ENCODE results near the gene JAKMIP2. TPM values are rescaled to one million over a fixed set of nuclear protein-coding genes. Genes with fewer than 3 reads are reported as not detected.

The JAKMIP2 gene
- total and polyA plus RNA-seq, 2 donors from 2014 or later = 0.38 to 0.71 TPM

GRCh38 chr5:147693233-147693632 is 89.3 kb downstream of the JAKMIP2 start:
- intact Hi-C loops (cut with DNase I) = no loop called here
- no peak for DNase-seq
- FAIRE-seq = no peak

DNA sequence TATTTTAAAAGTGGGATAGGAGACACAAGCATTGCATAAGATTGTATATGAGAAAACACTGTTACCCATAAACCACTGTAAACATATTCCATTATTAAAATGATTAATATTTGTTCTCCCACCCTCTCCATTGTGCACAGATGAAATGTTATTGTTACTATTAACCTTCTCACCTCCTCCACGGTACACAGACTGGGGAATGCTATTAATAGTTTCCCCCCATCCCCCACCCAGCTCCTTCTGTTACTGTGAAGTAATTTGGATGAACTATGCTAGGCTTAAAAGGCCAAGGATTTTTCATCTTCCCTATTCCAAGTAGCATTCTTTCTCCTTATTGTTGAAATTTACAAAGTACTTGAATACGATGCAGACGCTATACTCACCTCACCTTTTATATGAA is 91.4 kb downstream of the JAKMIP2 start:
- FAIRE-seq = no peak
- intact Hi-C loops (cut with DNase I) = no loop called here
- DNase-seq = peak in 4 of 5 donors; percentile 36 to 78 (median 62)
- H3K36me3 ChIP-seq (ENCODE audit: control insufficient read depth in 2 of 3, insufficient read depth in 3 of 3, low read length in 3 of 3) = no peaks in the 10 kb centered on the region
- TF ChIP-seq, protein P1, sequence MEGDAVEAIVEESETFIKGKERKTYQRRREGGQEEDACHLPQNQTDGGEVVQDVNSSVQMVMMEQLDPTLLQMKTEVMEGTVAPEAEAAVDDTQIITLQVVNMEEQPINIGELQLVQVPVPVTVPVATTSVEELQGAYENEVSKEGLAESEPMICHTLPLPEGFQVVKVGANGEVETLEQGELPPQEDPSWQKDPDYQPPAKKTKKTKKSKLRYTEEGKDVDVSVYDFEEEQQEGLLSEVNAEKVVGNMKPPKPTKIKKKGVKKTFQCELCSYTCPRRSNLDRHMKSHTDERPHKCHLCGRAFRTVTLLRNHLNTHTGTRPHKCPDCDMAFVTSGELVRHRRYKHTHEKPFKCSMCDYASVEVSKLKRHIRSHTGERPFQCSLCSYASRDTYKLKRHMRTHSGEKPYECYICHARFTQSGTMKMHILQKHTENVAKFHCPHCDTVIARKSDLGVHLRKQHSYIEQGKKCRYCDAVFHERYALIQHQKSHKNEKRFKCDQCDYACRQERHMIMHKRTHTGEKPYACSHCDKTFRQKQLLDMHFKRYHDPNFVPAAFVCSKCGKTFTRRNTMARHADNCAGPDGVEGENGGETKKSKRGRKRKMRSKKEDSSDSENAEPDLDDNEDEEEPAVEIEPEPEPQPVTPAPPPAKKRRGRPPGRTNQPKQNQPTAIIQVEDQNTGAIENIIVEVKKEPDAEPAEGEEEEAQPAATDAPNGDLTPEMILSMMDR (IDR thresholded peaks at IDR 0.05; ENCODE audit: borderline replicate concordance, extremely low read depth, insufficient read depth) = no peak
- no peak overlapping the region for H3K4me3 ChIP-seq (ENCODE audit: low read length in 3 of 3)
- no peaks in the 10 kb centered on the region for H3K9me3 ChIP-seq (ENCODE audit: control insufficient read depth in 2 of 3, insufficient read depth in 1 of 3, low read length in 3 of 3)
- no peak overlapping the region for H3K9ac ChIP-seq (ENCODE audit: low read length in 3 of 3)
- H3K27me3 ChIP-seq (ENCODE audit: control insufficient read depth, insufficient read depth, low read length) = no peaks in the 10 kb centered on the region
- no peak overlapping the region for H3K27ac ChIP-seq (ENCODE audit: low read depth in 2 of 2, low read length in 2 of 2)
- peaks cover 0 to 3% (median 0%) of the 10 kb centered on the region in 3 donors for H3K4me1 ChIP-seq (ENCODE audit: control insufficient read depth in 2 of 3, insufficient read depth in 2 of 3, low read depth in 1 of 3, low read length in 3 of 3)

More at GRCh38 chr5:147693233-147693632, 89.3 kb downstream of the JAKMIP2 start:
- TF ChIP-seq, protein P1 (IDR thresholded peaks at IDR 0.05; ENCODE audit: borderline replicate concordance, extremely low read depth, insufficient read depth) = no peak
- H3K27ac ChIP-seq (ENCODE audit: low read depth in 2 of 2, low read length in 2 of 2) = no peak overlapping the region
- no peaks in the 10 kb centered on the region for H3K36me3 ChIP-seq (ENCODE audit: control insufficient read depth in 2 of 3, insufficient read depth in 3 of 3, low read length in 3 of 3)
- H3K9ac ChIP-seq (ENCODE audit: low read length in 3 of 3) = no peak overlapping the region
- no peaks in the 10 kb centered on the region for H3K9me3 ChIP-seq (ENCODE audit: control insufficient read depth in 2 of 3, insufficient read depth in 1 of 3, low read length in 3 of 3)
- H3K27me3 ChIP-seq (ENCODE audit: control insufficient read depth, insufficient read depth, low read length) = no peaks in the 10 kb centered on the region
- no peak overlapping the region for H3K4me3 ChIP-seq (ENCODE audit: low read length in 3 of 3)
- peaks cover 0 to 3% (median 0%) of the 10 kb centered on the region in 3 donors for H3K4me1 ChIP-seq (ENCODE audit: control insufficient read depth in 2 of 3, insufficient read depth in 2 of 3, low read depth in 1 of 3, low read length in 3 of 3)

DNA sequence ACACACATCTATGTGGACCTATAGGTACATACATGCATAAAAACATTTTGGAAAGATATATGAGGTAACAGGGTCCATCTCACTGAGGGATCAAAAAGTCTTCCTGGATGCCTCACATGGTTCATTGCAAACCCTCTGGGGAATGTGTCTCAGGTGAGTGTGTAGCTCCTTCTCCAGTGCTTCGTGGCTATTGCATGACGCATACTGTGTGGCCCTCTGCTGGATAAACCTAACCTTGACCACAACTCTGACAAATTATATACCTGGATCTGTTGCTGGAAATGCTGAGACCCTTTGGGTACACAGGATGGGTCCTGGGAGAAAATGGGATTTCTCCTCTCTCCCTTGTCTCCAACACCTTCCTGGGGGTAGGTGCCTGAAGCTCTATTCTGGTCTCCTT is 91.9 kb downstream of the JAKMIP2 start:
- no peaks in the 10 kb centered on the region for H3K9me3 ChIP-seq (ENCODE audit: control insufficient read depth in 2 of 3, insufficient read depth in 1 of 3, low read length in 3 of 3)
- no peak overlapping the region for H3K27ac ChIP-seq (ENCODE audit: low read depth in 2 of 2, low read length in 2 of 2)
- H3K36me3 ChIP-seq (ENCODE audit: control insufficient read depth in 2 of 3, insufficient read depth in 3 of 3, low read length in 3 of 3) = no peaks in the 10 kb centered on the region
- intact Hi-C loops (cut with DNase I) = no loop called here
- FAIRE-seq (no peak), DNase-seq (peak in 2 of 5 donors; percentile 12 to 20)
- no peak overlapping the region for H3K9ac ChIP-seq (ENCODE audit: low read length in 3 of 3)
- H3K4me3 ChIP-seq (ENCODE audit: low read length in 3 of 3) = no peak overlapping the region
- TF ChIP-seq, protein P1 (IDR thresholded peaks at IDR 0.05; ENCODE audit: borderline replicate concordance, extremely low read depth, insufficient read depth) = no peak
- H3K27me3 ChIP-seq (ENCODE audit: control insufficient read depth, insufficient read depth, low read length) = no peaks in the 10 kb centered on the region
- peaks cover 0 to 3% (median 0%) of the 10 kb centered on the region in 3 donors for H3K4me1 ChIP-seq (ENCODE audit: control insufficient read depth in 2 of 3, insufficient read depth in 2 of 3, low read depth in 1 of 3, low read length in 3 of 3)

GRCh38 chr5:147689426-147689825 is 93.1 kb downstream of the JAKMIP2 start:
- Histone ChIP-seq H3K4me3 (ENCODE audit: low read length in 3 of 3) (no peak overlapping the region), H3K27me3 (ENCODE audit: control insufficient read depth, insufficient read depth, low read length) (no peaks in the 10 kb centered on the region), H3K9ac (ENCODE audit: low read length in 3 of 3) (no peak overlapping the region), H3K27ac (ENCODE audit: low read depth in 2 of 2, low read length in 2 of 2) (no peak overlapping the region), H3K9me3 (ENCODE audit: control insufficient read depth in 2 of 3, insufficient read depth in 1 of 3, low read length in 3 of 3) (no peaks in the 10 kb centered on the region), H3K4me1 (ENCODE audit: control insufficient read depth in 2 of 3, insufficient read depth in 2 of 3, low read depth in 1 of 3, low read length in 3 of 3) (peaks cover 0 to 3% (median 0%) of the 10 kb centered on the region in 3 donors), H3K36me3 (ENCODE audit: control insufficient read depth in 2 of 3, insufficient read depth in 3 of 3, low read length in 3 of 3) (no peaks in the 10 kb centered on the region)
- DNase-seq = no peak
- TF ChIP-seq, protein P1 (IDR thresholded peaks at IDR 0.05; ENCODE audit: borderline replicate concordance, extremely low read depth, insufficient read depth) = no peak
- intact Hi-C loops (cut with DNase I) = no loop called here
- FAIRE-seq = no peak

Data from kidney (tissue), 14 donors.